Measurements from ENCODE around the gene GPC5.

Gene GPC5

GRCh38 chr13:91724591-91724990, 326.2 kb downstream of the GPC5 start:
- TF ChIP-seq SIN3A (IDR thresholded peaks at IDR 0.05; ENCODE audit: borderline replicate concordance, insufficient read depth, low read length), result no peak
- no peak for TF ChIP-seq POLR2AphosphoS5 (IDR thresholded peaks at IDR 0.05; ENCODE audit: low read depth, low read length)
- TF ChIP-seq FOXP2 (optimal IDR thresholded peaks at IDR 0.05; ENCODE audit: borderline replicate concordance, extremely low read depth, extremely low read length, insufficient read depth), result no peak
- no peak for TF ChIP-seq REST (IDR thresholded peaks at IDR 0.05; ENCODE audit: insufficient read depth in 1 of 2, low read depth in 2 of 2, low read length in 2 of 2)
- TF ChIP-seq TAF1 (IDR thresholded peaks at IDR 0.05; ENCODE audit: borderline replicate concordance, insufficient read depth, low read length), result no peak

GRCh38 chr13:91725646-91726045, 327.2 kb downstream of the GPC5 start:
- TF ChIP-seq POLR2AphosphoS5 (IDR thresholded peaks at IDR 0.05; ENCODE audit: low read depth, low read length) (no peak), TAF1 (IDR thresholded peaks at IDR 0.05; ENCODE audit: borderline replicate concordance, insufficient read depth, low read length) (no peak), REST (IDR thresholded peaks at IDR 0.05; ENCODE audit: insufficient read depth in 1 of 2, low read depth in 2 of 2, low read length in 2 of 2) (no peak), FOXP2 (optimal IDR thresholded peaks at IDR 0.05; ENCODE audit: borderline replicate concordance, extremely low read depth, extremely low read length, insufficient read depth) (no peak), SIN3A (IDR thresholded peaks at IDR 0.05; ENCODE audit: borderline replicate concordance, insufficient read depth, low read length) (no peak)

DNA sequence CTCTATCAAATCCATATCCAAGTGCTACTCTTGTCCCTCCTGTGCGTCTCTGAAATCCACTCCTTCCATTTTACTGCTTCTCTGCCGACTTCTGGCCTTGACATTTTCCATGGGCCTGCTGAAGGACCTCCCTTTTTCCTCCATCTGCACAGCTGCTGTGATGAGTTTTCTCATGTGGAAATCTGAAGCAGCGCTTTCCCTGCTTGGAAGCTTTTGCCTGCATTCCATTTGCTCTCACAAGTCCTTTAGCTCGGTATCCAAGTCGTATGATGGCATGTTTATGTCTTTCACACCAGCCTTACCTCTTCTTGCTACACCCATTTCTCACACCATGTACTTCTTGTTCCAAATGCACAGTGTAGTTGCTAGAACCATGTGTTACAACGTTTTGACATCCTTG, 328.2 kb downstream of the GPC5 start:
- TF ChIP-seq SIN3A (IDR thresholded peaks at IDR 0.05; ENCODE audit: borderline replicate concordance, insufficient read depth, low read length) (no peak), TAF1 (IDR thresholded peaks at IDR 0.05; ENCODE audit: borderline replicate concordance, insufficient read depth, low read length) (no peak), POLR2AphosphoS5 (IDR thresholded peaks at IDR 0.05; ENCODE audit: low read depth, low read length) (no peak), REST (IDR thresholded peaks at IDR 0.05; ENCODE audit: insufficient read depth in 1 of 2, low read depth in 2 of 2, low read length in 2 of 2) (no peak), FOXP2 (optimal IDR thresholded peaks at IDR 0.05; ENCODE audit: borderline replicate concordance, extremely low read depth, extremely low read length, insufficient read depth) (no peak)

- TF ChIP-seq TAF1 (IDR thresholded peaks at IDR 0.05; ENCODE audit: borderline replicate concordance, insufficient read depth, low read length) (no peak), FOXP2 (optimal IDR thresholded peaks at IDR 0.05; ENCODE audit: borderline replicate concordance, extremely low read depth, extremely low read length, insufficient read depth) (no peak), POLR2AphosphoS5 (IDR thresholded peaks at IDR 0.05; ENCODE audit: low read depth, low read length) (no peak), REST (IDR thresholded peaks at IDR 0.05; ENCODE audit: insufficient read depth in 1 of 2, low read depth in 2 of 2, low read length in 2 of 2) (no peak), SIN3A (IDR thresholded peaks at IDR 0.05; ENCODE audit: borderline replicate concordance, insufficient read depth, low read length) (no peak)
These were observed 331.4 kb downstream of the GPC5 start for GRCh38 chr13:91729859-91730258.

GRCh38 chr13:91739751-91740150, 341.3 kb downstream of the GPC5 start:
- TF ChIP-seq SIN3A (IDR thresholded peaks at IDR 0.05; ENCODE audit: borderline replicate concordance, insufficient read depth, low read length), result no peak
- no peak for TF ChIP-seq FOXP2 (optimal IDR thresholded peaks at IDR 0.05; ENCODE audit: borderline replicate concordance, extremely low read depth, extremely low read length, insufficient read depth)
- TF ChIP-seq POLR2AphosphoS5 (IDR thresholded peaks at IDR 0.05; ENCODE audit: low read depth, low read length), result no peak
- TF ChIP-seq REST (IDR thresholded peaks at IDR 0.05; ENCODE audit: insufficient read depth in 1 of 2, low read depth in 2 of 2, low read length in 2 of 2), result no peak
- no peak for TF ChIP-seq TAF1 (IDR thresholded peaks at IDR 0.05; ENCODE audit: borderline replicate concordance, insufficient read depth, low read length)

Measured in PFSK-1 (cell line).